ENCODE measurements around the gene SMU1.
A peak's percentile ranks its signal among the peaks of the same experiment; 100 is the strongest.
"Not testable (repeated sequence)": the region's sequence is repeated elsewhere in the genome, so short reads cannot be mapped to it uniquely, and the experiment has no call there.

Gene SMU1

DNA sequence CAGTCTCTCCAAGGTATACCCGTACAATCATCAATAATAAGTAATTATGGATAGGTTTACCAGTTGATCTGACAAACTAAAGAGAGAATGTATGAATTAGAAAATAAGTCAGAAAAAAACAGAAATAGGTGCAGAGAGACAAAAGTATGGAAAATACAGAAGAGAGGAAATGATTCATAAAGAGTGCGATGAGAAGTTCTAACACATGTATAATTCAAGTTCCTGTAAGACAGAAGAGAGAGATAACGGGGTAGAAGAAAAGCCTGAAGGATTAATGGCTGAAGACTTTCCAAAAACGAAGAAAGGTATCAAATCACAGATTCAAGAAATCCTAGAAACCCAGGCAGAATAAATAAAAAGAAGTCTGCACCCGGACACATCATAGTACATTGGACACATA is 16.2 kb upstream of the SMU1 start:
- no peak overlapping the region for H2BK120ac ChIP-seq (ENCODE audit: low read depth, low read length)
- H3K4me3 ChIP-seq (ENCODE audit: insufficient read depth in 1 of 2, low read depth in 1 of 2, low read length in 2 of 2): no peak overlapping the region
- WGBS: 60% methylated on average over 4 of the region's 5 CpGs
- no peak overlapping the region for H3K23ac ChIP-seq (ENCODE audit: low read length in 2 of 2)
- no peak overlapping the region for H4K8ac ChIP-seq (ENCODE audit: low read length)
- no peak overlapping the region for H2BK12ac ChIP-seq (ENCODE audit: low read length in 2 of 2)
- no peak overlapping the region for H3K9ac ChIP-seq (ENCODE audit: low read length)
- H3K18ac ChIP-seq (ENCODE audit: low read depth in 1 of 2, low read length in 2 of 2): no peak overlapping the region
- H3K27me3 ChIP-seq (ENCODE audit: control insufficient read depth in 1 of 2, insufficient read depth in 1 of 2, low read length in 2 of 2): no peaks in the 10 kb centered on the region
- H3K79me1 ChIP-seq (replicated peaks; ENCODE audit: low read length, poor library complexity, severe bottlenecking): no peaks in the 10 kb centered on the region
- no peak overlapping the region for H3K4ac ChIP-seq (ENCODE audit: low read depth in 1 of 2, low read length in 2 of 2)
- H3K4me2 ChIP-seq (ENCODE audit: low read length, poor library complexity, severe bottlenecking): no peak overlapping the region
- no peaks in the 10 kb centered on the region for H3K4me1 ChIP-seq (ENCODE audit: control insufficient read depth, insufficient read depth, low read depth, low read length)
- H2AK5ac ChIP-seq (ENCODE audit: low read length, severe bottlenecking): no peak overlapping the region
- no peaks in the 10 kb centered on the region for H3K36me3 ChIP-seq (ENCODE audit: control insufficient read depth in 1 of 2, insufficient read depth in 2 of 2, low read depth in 1 of 2, low read length in 2 of 2)
- H3K9me3 ChIP-seq (ENCODE audit: control insufficient read depth, low read length): no peaks in the 10 kb centered on the region
- H4K91ac ChIP-seq (ENCODE audit: low read length): no peak overlapping the region
- no peak for DNase-seq
- no peak overlapping the region for H2BK15ac ChIP-seq (ENCODE audit: low read depth, poor library complexity, severe bottlenecking)
- H2BK5ac ChIP-seq (ENCODE audit: low read depth, low read length, poor library complexity, severe bottlenecking): no peak overlapping the region
- no peak overlapping the region for H3K14ac ChIP-seq (ENCODE audit: low read length in 2 of 2)
- H3K27ac ChIP-seq (ENCODE audit: low read length, poor library complexity, severe bottlenecking): no peak overlapping the region
- no peak overlapping the region for H2AFZ ChIP-seq (ENCODE audit: low read depth, low read length)

DNA sequence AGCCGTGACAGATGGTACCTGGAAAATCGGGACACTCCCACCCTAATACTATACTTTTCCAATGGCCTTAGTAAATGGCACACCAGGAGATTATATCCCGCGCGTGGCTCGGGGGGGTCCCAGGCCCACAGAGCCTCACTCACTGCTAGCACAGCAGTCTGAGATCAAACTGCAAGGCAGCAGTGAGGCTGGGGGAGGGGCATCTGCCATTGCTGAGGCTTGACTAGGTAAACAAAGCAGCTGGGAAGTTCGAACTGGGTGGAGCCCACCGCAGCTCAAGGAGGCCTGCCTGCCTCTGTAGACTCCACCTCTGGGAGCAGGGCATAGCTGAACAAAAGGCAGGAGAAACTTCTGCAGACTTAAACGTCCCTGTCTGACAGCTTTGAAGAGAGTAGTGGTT is 9.2 kb upstream of the SMU1 start:
- H2BK120ac ChIP-seq (ENCODE audit: low read depth, low read length); DNase-seq; H3K14ac ChIP-seq (ENCODE audit: low read length in 2 of 2); H4K8ac ChIP-seq (ENCODE audit: low read length); H2BK12ac ChIP-seq (ENCODE audit: low read length in 2 of 2); H2BK15ac ChIP-seq (ENCODE audit: low read depth, poor library complexity, severe bottlenecking); H3K9me3 ChIP-seq (ENCODE audit: control insufficient read depth, low read length); H3K27me3 ChIP-seq (ENCODE audit: control insufficient read depth in 1 of 2, insufficient read depth in 1 of 2, low read length in 2 of 2); H2AFZ ChIP-seq (ENCODE audit: low read depth, low read length); H3K79me1 ChIP-seq (replicated peaks; ENCODE audit: low read length, poor library complexity, severe bottlenecking); H3K4me2 ChIP-seq (ENCODE audit: low read length, poor library complexity, severe bottlenecking); H4K91ac ChIP-seq (ENCODE audit: low read length); H3K4ac ChIP-seq (ENCODE audit: low read depth in 1 of 2, low read length in 2 of 2); H3K4me1 ChIP-seq (ENCODE audit: control insufficient read depth, insufficient read depth, low read depth, low read length); H3K23ac ChIP-seq (ENCODE audit: low read length in 2 of 2); H3K18ac ChIP-seq (ENCODE audit: low read depth in 1 of 2, low read length in 2 of 2); H3K27ac ChIP-seq (ENCODE audit: low read length, poor library complexity, severe bottlenecking); H3K4me3 ChIP-seq (ENCODE audit: insufficient read depth in 1 of 2, low read depth in 1 of 2, low read length in 2 of 2); H2AK5ac ChIP-seq (ENCODE audit: low read length, severe bottlenecking); H3K36me3 ChIP-seq (ENCODE audit: control insufficient read depth in 1 of 2, insufficient read depth in 2 of 2, low read depth in 1 of 2, low read length in 2 of 2); H2BK5ac ChIP-seq (ENCODE audit: low read depth, low read length, poor library complexity, severe bottlenecking); H3K9ac ChIP-seq (ENCODE audit: low read length): not testable (repeated sequence)
- 89% methylated on average over 8 of the region's 9 CpGs for WGBS

DNA sequence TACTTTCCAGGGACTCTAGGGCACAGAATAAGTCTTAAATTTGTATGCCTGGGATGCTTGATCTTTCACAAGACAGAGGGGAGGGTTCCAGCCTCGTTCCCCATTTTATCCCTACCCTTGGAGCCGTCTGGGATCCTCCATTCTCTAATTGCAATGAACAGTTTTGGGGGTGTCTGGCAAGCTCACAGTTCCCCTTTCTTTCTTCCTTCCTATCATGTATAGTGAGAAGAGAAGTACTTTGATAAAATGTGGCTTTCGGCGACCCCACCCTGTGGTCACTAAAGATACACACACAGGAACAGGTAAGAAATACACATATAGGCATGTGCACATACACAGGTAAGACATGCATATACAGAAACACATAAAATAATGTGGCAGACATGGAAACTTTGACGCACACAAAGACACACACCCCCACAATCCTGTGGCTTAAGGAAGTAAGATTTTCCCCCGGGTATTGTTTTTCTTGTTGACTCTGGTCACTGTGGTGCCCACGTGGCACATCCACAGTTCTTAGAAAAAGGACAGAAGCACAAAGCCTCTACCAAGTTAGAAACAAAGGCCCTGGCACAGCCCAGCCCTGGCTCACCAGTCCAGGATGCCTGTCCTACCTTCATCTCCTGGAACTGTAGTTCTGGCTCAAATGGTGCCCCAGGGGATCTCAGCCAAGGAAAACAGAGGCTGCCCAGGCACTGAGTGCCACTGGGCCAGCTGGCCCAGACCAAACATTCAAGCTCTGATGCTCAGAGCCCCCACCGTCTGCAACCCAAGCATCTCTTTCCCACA is 6.3 kb upstream of the SMU1 start:
- H3K4me1 ChIP-seq (ENCODE audit: control insufficient read depth, insufficient read depth, low read depth, low read length): peaks cover 3% of the 10 kb centered on the region
- no peak overlapping the region for H2BK5ac ChIP-seq (ENCODE audit: low read depth, low read length, poor library complexity, severe bottlenecking)
- no peak overlapping the region for H3K18ac ChIP-seq (ENCODE audit: low read depth in 1 of 2, low read length in 2 of 2)
- H2BK12ac ChIP-seq (ENCODE audit: low read length in 2 of 2): no peak overlapping the region
- H3K23ac ChIP-seq (ENCODE audit: low read length in 2 of 2): no peak overlapping the region
- no peak overlapping the region for H2AFZ ChIP-seq (ENCODE audit: low read depth, low read length)
- no peak overlapping the region for H4K91ac ChIP-seq (ENCODE audit: low read length)
- WGBS: 73% methylated on average over 6 of the region's 8 CpGs
- no peak overlapping the region for H3K9ac ChIP-seq (ENCODE audit: low read length)
- H3K4ac ChIP-seq (ENCODE audit: low read depth in 1 of 2, low read length in 2 of 2): no peak overlapping the region
- no peak overlapping the region for H3K27ac ChIP-seq (ENCODE audit: low read length, poor library complexity, severe bottlenecking)
- no peaks in the 10 kb centered on the region for H3K36me3 ChIP-seq (ENCODE audit: control insufficient read depth in 1 of 2, insufficient read depth in 2 of 2, low read depth in 1 of 2, low read length in 2 of 2)
- H2AK5ac ChIP-seq (ENCODE audit: low read length, severe bottlenecking): no peak overlapping the region
- H3K27me3 ChIP-seq (ENCODE audit: control insufficient read depth in 1 of 2, insufficient read depth in 1 of 2, low read length in 2 of 2): no peaks in the 10 kb centered on the region
- no peak overlapping the region for H2BK15ac ChIP-seq (ENCODE audit: low read depth, poor library complexity, severe bottlenecking)
- H3K79me1 ChIP-seq (replicated peaks; ENCODE audit: low read length, poor library complexity, severe bottlenecking): no peaks in the 10 kb centered on the region
- no peak overlapping the region for H2BK120ac ChIP-seq (ENCODE audit: low read depth, low read length)
- no peak overlapping the region for H3K4me3 ChIP-seq (ENCODE audit: insufficient read depth in 1 of 2, low read depth in 1 of 2, low read length in 2 of 2)
- H3K9me3 ChIP-seq (ENCODE audit: control insufficient read depth, low read length): no peaks in the 10 kb centered on the region
- DNase-seq: no peak
- H4K8ac ChIP-seq (ENCODE audit: low read length): peak overlapping the region; percentile 71
- H3K4me2 ChIP-seq (ENCODE audit: low read length, poor library complexity, severe bottlenecking): no peak overlapping the region
- no peak overlapping the region for H3K14ac ChIP-seq (ENCODE audit: low read length in 2 of 2)

DNA sequence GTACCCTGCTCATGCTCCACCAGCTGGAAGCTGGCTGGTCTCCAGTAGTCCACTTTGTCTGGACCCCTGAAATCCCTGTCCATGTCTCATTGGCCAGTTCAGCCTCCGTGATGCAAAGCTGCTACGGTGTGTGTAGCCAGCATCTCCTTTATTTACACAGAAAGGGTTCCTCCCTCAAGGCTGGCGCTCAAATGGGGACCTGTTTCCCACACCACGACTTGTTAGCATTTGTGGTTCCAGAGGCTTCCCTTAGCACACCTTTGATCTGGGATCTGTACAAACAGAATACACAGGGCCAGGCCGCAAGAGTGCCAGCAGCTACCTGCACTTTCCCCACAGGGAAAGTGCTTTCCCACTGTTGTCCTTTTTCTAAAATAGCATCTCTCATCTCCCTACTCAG is 5.7 kb upstream of the SMU1 start:
- Histone ChIP-seq H2BK5ac (ENCODE audit: low read depth, low read length, poor library complexity, severe bottlenecking) (no peak overlapping the region), H2BK120ac (ENCODE audit: low read depth, low read length) (no peak overlapping the region), H3K18ac (ENCODE audit: low read depth in 1 of 2, low read length in 2 of 2) (no peak overlapping the region), H2AFZ (ENCODE audit: low read depth, low read length) (no peak overlapping the region), H3K27me3 (ENCODE audit: control insufficient read depth in 1 of 2, insufficient read depth in 1 of 2, low read length in 2 of 2) (no peaks in the 10 kb centered on the region), H3K9ac (ENCODE audit: low read length) (no peak overlapping the region), H3K9me3 (ENCODE audit: control insufficient read depth, low read length) (no peaks in the 10 kb centered on the region), H4K8ac (ENCODE audit: low read length) (no peak overlapping the region), H3K4me3 (ENCODE audit: insufficient read depth in 1 of 2, low read depth in 1 of 2, low read length in 2 of 2) (no peak overlapping the region), H3K36me3 (ENCODE audit: control insufficient read depth in 1 of 2, insufficient read depth in 2 of 2, low read depth in 1 of 2, low read length in 2 of 2) (no peaks in the 10 kb centered on the region), H3K4me1 (ENCODE audit: control insufficient read depth, insufficient read depth, low read depth, low read length) (peaks cover 3% of the 10 kb centered on the region), H3K79me1 (replicated peaks; ENCODE audit: low read length, poor library complexity, severe bottlenecking) (no peaks in the 10 kb centered on the region), H3K23ac (ENCODE audit: low read length in 2 of 2) (peak overlapping the region in 1 of 2 experiments; percentile 40), H3K4me2 (ENCODE audit: low read length, poor library complexity, severe bottlenecking) (no peak overlapping the region), H4K91ac (ENCODE audit: low read length) (no peak overlapping the region), H3K4ac (ENCODE audit: low read depth in 1 of 2, low read length in 2 of 2) (peak overlapping the region in 1 of 2 experiments; percentile 45), H2AK5ac (ENCODE audit: low read length, severe bottlenecking) (peak overlapping the region; percentile 50), H2BK15ac (ENCODE audit: low read depth, poor library complexity, severe bottlenecking) (no peak overlapping the region), H3K14ac (ENCODE audit: low read length in 2 of 2) (peak overlapping the region in 1 of 2 experiments; percentile 53), H3K27ac (ENCODE audit: low read length, poor library complexity, severe bottlenecking) (no peak overlapping the region), H2BK12ac (ENCODE audit: low read length in 2 of 2) (peak overlapping the region in 1 of 2 experiments; percentile 42)
- DNase-seq: no peak
- 97% methylated on average over 5 of the region's 5 CpGs for WGBS
